H9 (cell line): ENCODE measurements around the gene KDM4D. TPM values are rescaled to one million over a fixed set of nuclear protein-coding genes. Genes with fewer than 3 reads are reported as not detected.

Source experiments
- DNase-seq: peaks from one replicate; pipeline ENCODE4 v3.0.0-alpha.2; 2017
- H2AFZ ChIP-seq: one replicate; pipeline ENCODE4 v1.6.1; 2013; ENCODE audit warnings: mild to moderate bottlenecking, low read length, control low read depth, moderate library complexity
- H2AK5ac ChIP-seq: 2 replicates; pipeline ENCODE4 v1.6.1; 2013; ENCODE audit warnings: low read length, control low read depth, mixed read lengths; ENCODE audit not compliant: insufficient read length
- H2BK120ac ChIP-seq: one replicate; pipeline ENCODE4 v1.6.1; 2013; ENCODE audit warnings: low read depth, mild to moderate bottlenecking, low read length, control low read depth, inconsistent platforms; ENCODE audit not compliant: poor library complexity, severe bottlenecking
- H2BK12ac ChIP-seq: 2 replicates; pipeline ENCODE4 v1.6.1; 2013; ENCODE audit warnings: low read length, control low read depth, mixed read lengths, low read depth; ENCODE audit not compliant: insufficient read length
- H2BK15ac ChIP-seq: 2 replicates; pipeline ENCODE4 v1.6.1; 2013; ENCODE audit warnings: low read depth, low read length, control low read depth
- H2BK20ac ChIP-seq: one replicate; pipeline ENCODE4 v1.6.1; 2013; ENCODE audit warnings: low read depth, mild to moderate bottlenecking, low read length, control low read depth, inconsistent platforms; ENCODE audit not compliant: poor library complexity, severe bottlenecking
- H2BK5ac ChIP-seq: 2 replicates; pipeline ENCODE4 v1.6.1; 2013; ENCODE audit warnings: low read length, control low read depth, mixed read lengths; ENCODE audit not compliant: insufficient read length
- H3K14ac ChIP-seq: 2 replicates; pipeline ENCODE4 v1.6.1; 2013; ENCODE audit warnings: low read length, control low read depth; ENCODE audit not compliant: insufficient read depth
- H3K18ac ChIP-seq: 2 replicates; pipeline ENCODE4 v1.6.1; 2013; ENCODE audit warnings: low read depth, mild to moderate bottlenecking, mixed read lengths, low read length, control low read depth; ENCODE audit not compliant: insufficient read length
- H3K23ac ChIP-seq: 2 replicates; pipeline ENCODE4 v1.6.1; 2013; ENCODE audit warnings: low read length, control low read depth, mixed read lengths, low read depth; ENCODE audit not compliant: insufficient read length
- H3K23me2 ChIP-seq: 2 replicates; pipeline ENCODE4 v1.6.1; 2013; ENCODE audit warnings: low read depth, mild to moderate bottlenecking, mixed read lengths, low read length, control low read depth; ENCODE audit not compliant: insufficient read length, poor library complexity, severe bottlenecking
- H3K27ac ChIP-seq: 2 replicates; pipeline ENCODE4 v1.5.1; 2013; ENCODE audit warnings: low read length, control low read depth, mixed read lengths, low read depth; ENCODE audit not compliant: insufficient read length
- H3K27me3 ChIP-seq: 2 replicates; pipeline ENCODE4 v1.6.1; 2013; ENCODE audit warnings: low read length, control low read depth, inconsistent platforms; ENCODE audit not compliant: insufficient read depth
- H3K4ac ChIP-seq: 2 replicates; pipeline ENCODE4 v1.6.1; 2013; ENCODE audit warnings: low read depth, mild to moderate bottlenecking, control low read depth, inconsistent platforms, low read length, moderate library complexity
- H3K4me1 ChIP-seq: 2 replicates; pipeline ENCODE4 v1.6.1; 2013; ENCODE audit warnings: low read length, control low read depth, inconsistent platforms; ENCODE audit not compliant: insufficient read depth
- H3K4me2 ChIP-seq: 2 replicates; pipeline ENCODE4 v1.6.1; 2013; ENCODE audit warnings: low read length, control low read depth, mixed read lengths; ENCODE audit not compliant: insufficient read length, insufficient read depth
- H3K56ac ChIP-seq: 2 replicates; pipeline ENCODE4 v1.6.1; 2013; ENCODE audit warnings: low read depth, mild to moderate bottlenecking, mixed read lengths, low read length, control low read depth; ENCODE audit not compliant: insufficient read length
- H3K79me1 ChIP-seq: 2 replicates; pipeline ENCODE4 v1.6.1; 2013; ENCODE audit warnings: low read depth, mild to moderate bottlenecking, moderate library complexity, low read length, control low read depth, inconsistent platforms; ENCODE audit not compliant: insufficient read depth, poor library complexity, severe bottlenecking
- H3K79me2 ChIP-seq: 2 replicates; pipeline ENCODE4 v1.6.1; 2013; ENCODE audit warnings: low read length, control low read depth, inconsistent platforms; ENCODE audit not compliant: insufficient read depth
- H3K9ac ChIP-seq: 2 replicates; pipeline ENCODE4 v1.6.1; 2013; ENCODE audit warnings: low read length, control low read depth, mixed read lengths; ENCODE audit not compliant: insufficient read length; ENCODE audit errors: extremely low read depth
- H3K9me3 ChIP-seq: one replicate; pipeline ENCODE4 v1.6.1; 2013; ENCODE audit warnings: low read depth, low read length, inconsistent platforms; ENCODE audit not compliant: control insufficient read depth
- H3T11ph ChIP-seq: one replicate; pipeline ENCODE4 v1.6.1; 2013; ENCODE audit warnings: mild to moderate bottlenecking, low read length, control low read depth, inconsistent platforms
- H4K20me1 ChIP-seq: one replicate; pipeline ENCODE4 v1.6.1; 2013; ENCODE audit not compliant: control insufficient read depth, insufficient read length, insufficient read depth
- H4K5ac ChIP-seq: 2 replicates; pipeline ENCODE4 v1.6.1; 2013; ENCODE audit warnings: low read depth, mild to moderate bottlenecking, mixed read lengths, low read length, control low read depth; ENCODE audit not compliant: insufficient read length
- H4K8ac ChIP-seq: replicated peaks from 2 replicates; pipeline ENCODE4 v1.6.1; 2013; ENCODE audit warnings: low read length, control low read depth, mixed read lengths, low read depth; ENCODE audit not compliant: insufficient read length
- H4K91ac ChIP-seq: 2 replicates; pipeline ENCODE4 v1.6.1; 2013; ENCODE audit warnings: low read depth, mild to moderate bottlenecking, moderate library complexity, mixed read lengths, low read length, control low read depth; ENCODE audit not compliant: insufficient read length
- H3K27ac Mint-ChIP-seq, 3 experiments: 2 replicates in 2 of 3; 3 replicates in 1 of 3; pipeline ENCODE4 v1.8.0; 2020 to 2021; ENCODE audit warnings: mixed read lengths in 3 of 3, mild to moderate bottlenecking in 1 of 3, moderate library complexity in 1 of 3
- H3K27me3 Mint-ChIP-seq: 2 replicates; pipeline ENCODE4 v1.8.0; 2021; ENCODE audit warnings: low read depth, mild to moderate bottlenecking, moderate library complexity, mixed read lengths
- H3K36me3 Mint-ChIP-seq, 3 experiments: 2 replicates in 2 of 3; 3 replicates in 1 of 3; pipeline ENCODE4 v1.8.0; 2020 to 2021; ENCODE audit warnings: low read depth in 3 of 3, mixed read lengths in 3 of 3; ENCODE audit not compliant: insufficient read depth in 1 of 3
- H3K4me1 Mint-ChIP-seq, 2 experiments: 2 replicates each; pipeline ENCODE4 v1.8.0; 2020; ENCODE audit warnings: mixed read lengths in 2 of 2
- H3K4me3 Mint-ChIP-seq, 2 experiments: 2 replicates in 1 of 2; 3 replicates in 1 of 2; pipeline ENCODE4 v1.8.0; 2020 to 2021; ENCODE audit warnings: mild to moderate bottlenecking in 2 of 2, mixed read lengths in 2 of 2, moderate library complexity in 1 of 2
- H3K9me3 Mint-ChIP-seq, 2 experiments: 2 replicates in 1 of 2; 3 replicates in 1 of 2; pipeline ENCODE4 v1.8.0; 2020; ENCODE audit warnings: mild to moderate bottlenecking in 2 of 2, mixed read lengths in 2 of 2, moderate library complexity in 1 of 2
- total RNA-seq: library from RNA; stranded (reverse); gene quantifications from 2 replicates; pipeline ENCODE4 v1.2.1, GENCODE V29; 2021
- TF ChIP-seq, protein P1 (sequence below): fragments of 200-600 bp; sonication (generic); conservative IDR thresholded peaks from 3 replicates; pipeline ENCODE4 v1.8.0; 2021; ENCODE audit warnings: antibody characterized with exemption, mild to moderate bottlenecking

The KDM4D gene
- total RNA-seq, 1 experiment from 2014 or later, result 1.9 TPM

DNA sequence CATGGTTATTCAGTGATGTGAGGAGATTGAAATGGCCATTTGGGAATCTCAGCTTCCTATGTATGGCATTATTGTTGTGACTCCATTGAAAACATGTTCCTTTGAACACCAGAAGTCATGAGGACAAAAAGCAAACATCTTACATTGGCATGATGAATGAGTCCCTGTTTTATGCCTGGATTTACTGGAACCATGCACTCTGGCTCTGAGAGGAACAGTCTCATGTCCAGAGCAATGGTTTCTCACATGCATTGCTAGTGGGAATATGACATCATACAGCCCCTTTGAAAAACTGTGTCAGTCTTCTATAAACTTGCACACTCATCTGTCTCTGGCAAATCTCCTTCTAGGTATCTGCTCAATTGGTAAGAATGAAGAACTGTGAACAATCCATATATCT, 72.3 kb downstream of the KDM4D start:
- Histone ChIP-seq H3K79me1 (no peaks in the 10 kb centered on the region), H2BK15ac (no peak overlapping the region), H3K79me2 (no peaks in the 10 kb centered on the region), H3K27ac (no peak overlapping the region), H4K91ac (no peak overlapping the region), H2AK5ac (no peak overlapping the region), H2BK120ac (no peak overlapping the region), H3T11ph (no peak overlapping the region), H3K4me2 (no peak overlapping the region), H2AFZ (no peak overlapping the region), H4K5ac (no peak overlapping the region), H3K56ac (no peak overlapping the region), H3K14ac (no peak overlapping the region), H3K27me3 (no peaks in the 10 kb centered on the region), H3K23me2 (no peaks in the 10 kb centered on the region), H3K9ac (no peak overlapping the region), H4K20me1 (no peaks in the 10 kb centered on the region), H4K8ac (no peak overlapping the region), H3K4me1 (no peaks in the 10 kb centered on the region), H3K18ac (no peak overlapping the region), H2BK20ac (no peak overlapping the region), H3K23ac (no peak overlapping the region), H2BK12ac (no peak overlapping the region), H2BK5ac (no peak overlapping the region), H3K4ac (no peak overlapping the region), H3K9me3 (no peaks in the 10 kb centered on the region)
- no peak for DNase-seq
- no peaks in the 10 kb centered on the region for H3K36me3 Mint-ChIP-seq
- H3K27ac Mint-ChIP-seq, result no peak overlapping the region
- H3K4me3 Mint-ChIP-seq, result no peak overlapping the region
- peaks cover 29% of the 10 kb centered on the region for H3K27me3 Mint-ChIP-seq
- H3K9me3 Mint-ChIP-seq, result no peaks in the 10 kb centered on the region
- H3K4me1 Mint-ChIP-seq, result no peaks in the 10 kb centered on the region
- TF ChIP-seq, protein P1, sequence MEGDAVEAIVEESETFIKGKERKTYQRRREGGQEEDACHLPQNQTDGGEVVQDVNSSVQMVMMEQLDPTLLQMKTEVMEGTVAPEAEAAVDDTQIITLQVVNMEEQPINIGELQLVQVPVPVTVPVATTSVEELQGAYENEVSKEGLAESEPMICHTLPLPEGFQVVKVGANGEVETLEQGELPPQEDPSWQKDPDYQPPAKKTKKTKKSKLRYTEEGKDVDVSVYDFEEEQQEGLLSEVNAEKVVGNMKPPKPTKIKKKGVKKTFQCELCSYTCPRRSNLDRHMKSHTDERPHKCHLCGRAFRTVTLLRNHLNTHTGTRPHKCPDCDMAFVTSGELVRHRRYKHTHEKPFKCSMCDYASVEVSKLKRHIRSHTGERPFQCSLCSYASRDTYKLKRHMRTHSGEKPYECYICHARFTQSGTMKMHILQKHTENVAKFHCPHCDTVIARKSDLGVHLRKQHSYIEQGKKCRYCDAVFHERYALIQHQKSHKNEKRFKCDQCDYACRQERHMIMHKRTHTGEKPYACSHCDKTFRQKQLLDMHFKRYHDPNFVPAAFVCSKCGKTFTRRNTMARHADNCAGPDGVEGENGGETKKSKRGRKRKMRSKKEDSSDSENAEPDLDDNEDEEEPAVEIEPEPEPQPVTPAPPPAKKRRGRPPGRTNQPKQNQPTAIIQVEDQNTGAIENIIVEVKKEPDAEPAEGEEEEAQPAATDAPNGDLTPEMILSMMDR, result no peak

Other genes with a start within 250 kb of the KDM4D start
- gene AMOTL1, start 205.4 kb upstream of the KDM4D start, total RNA-seq, result 18.5 and 20.2 TPM in 2 replicates
- gene CWC15, start 153 bp upstream of the KDM4D start, total RNA-seq, result 76.9 and 89.2 TPM in 2 replicates
- not detected in 2 replicates for gene KDM4E, start 51.5 kb downstream of the KDM4D start, total RNA-seq
- gene KDM4F, start 75.7 kb downstream of the KDM4D start, total RNA-seq, result not detected in 2 replicates
- gene SRSF8, start 93.2 kb downstream of the KDM4D start, total RNA-seq, result 22.5 and 25.1 TPM in 2 replicates
- gene ENDOD1, start 116.1 kb downstream of the KDM4D start, total RNA-seq, result 0.87 and 1.1 TPM in 2 replicates